GM21360 (cell line): ENCODE results near the gene CABP1.
"Not testable (repeated sequence)": the region's sequence is repeated elsewhere in the genome, so short reads cannot be mapped to it uniquely, and the experiment has no call there.

ENCODE experiments used
- ATAC-seq: cut with Tn5 transposase; IDR thresholded peaks from one replicate; pipeline ENCODE4 v1.9.1; 2021; ENCODE audit warnings: mild to moderate bottlenecking, moderate library complexity; ENCODE audit not compliant: unreplicated experiment

The CABP1 gene

GRCh38 chr12:120663741-120664140, 23.3 kb downstream of the CABP1 start:
- no peak for ATAC-seq

- ATAC-seq: no peak
These were observed 26.4 kb downstream of the CABP1 start for GRCh38 chr12:120666571-120667390.

- no peak for ATAC-seq
These were observed 27.9 kb downstream of the CABP1 start for GRCh38 chr12:120668091-120668867.

GRCh38 chr12:120668868-120669840, 28.7 kb downstream of the CABP1 start:
- peak; percentile 47 for ATAC-seq

GRCh38 chr12:120670237-120670636, 29.8 kb downstream of the CABP1 start:
- not testable (repeated sequence) for ATAC-seq

GRCh38 chr12:120670667-120671066, 30.2 kb downstream of the CABP1 start:
- no peak for ATAC-seq

GRCh38 chr12:120674097-120674636, 33.7 kb downstream of the CABP1 start:
- no peak for ATAC-seq

- ATAC-seq: no peak
These were observed 37.5 kb downstream of the CABP1 start for GRCh38 chr12:120677765-120678473.

GRCh38 chr12:120678572-120678971, 38.1 kb downstream of the CABP1 start:
- ATAC-seq: no peak

- no peak for ATAC-seq
These were observed 39.8 kb downstream of the CABP1 start for GRCh38 chr12:120680165-120680738.

- ATAC-seq: no peak
These were observed 44.1 kb downstream of the CABP1 start for GRCh38 chr12:120684523-120684932.

- no peak for ATAC-seq
These were observed 45.1 kb downstream of the CABP1 start for GRCh38 chr12:120685522-120685921.

- peak; percentile 64 for ATAC-seq
These were observed 45.8 kb downstream of the CABP1 start for GRCh38 chr12:120686151-120686689.

- ATAC-seq: peak; percentile 68
These were observed 46.5 kb downstream of the CABP1 start, which contains the start of gene MLEC for GRCh38 chr12:120686690-120687577. TSS of gene MLEC (plus strand) at chr12:120687149. CDS start at chr12:120687297, 148 bp downstream.

- ATAC-seq: no peak
These were observed 47.3 kb downstream of the CABP1 start for GRCh38 chr12:120687578-120688289.

GRCh38 chr12:120688527-120689071, 48.2 kb downstream of the CABP1 start:
- ATAC-seq: no peak

GRCh38 chr12:120689397-120690082, 49.1 kb downstream of the CABP1 start:
- ATAC-seq: no peak
